ENCODE results near the gene ABHD14A.
"Not testable (repeated sequence)": the region's sequence is repeated elsewhere in the genome, so short reads cannot be mapped to it uniquely, and the experiment has no call there.

ABHD14A gene
- long read RNA-seq, transcript ABHD14A-201 (5 exons, 1,062 nt), result major isoform, 22 of 24 reads
- long read RNA-seq, partial matches to known transcripts, result 0 of 24 reads
- long read RNA-seq, other reads (novel, unspliced or antisense), result 2 of 24 reads

DNA sequence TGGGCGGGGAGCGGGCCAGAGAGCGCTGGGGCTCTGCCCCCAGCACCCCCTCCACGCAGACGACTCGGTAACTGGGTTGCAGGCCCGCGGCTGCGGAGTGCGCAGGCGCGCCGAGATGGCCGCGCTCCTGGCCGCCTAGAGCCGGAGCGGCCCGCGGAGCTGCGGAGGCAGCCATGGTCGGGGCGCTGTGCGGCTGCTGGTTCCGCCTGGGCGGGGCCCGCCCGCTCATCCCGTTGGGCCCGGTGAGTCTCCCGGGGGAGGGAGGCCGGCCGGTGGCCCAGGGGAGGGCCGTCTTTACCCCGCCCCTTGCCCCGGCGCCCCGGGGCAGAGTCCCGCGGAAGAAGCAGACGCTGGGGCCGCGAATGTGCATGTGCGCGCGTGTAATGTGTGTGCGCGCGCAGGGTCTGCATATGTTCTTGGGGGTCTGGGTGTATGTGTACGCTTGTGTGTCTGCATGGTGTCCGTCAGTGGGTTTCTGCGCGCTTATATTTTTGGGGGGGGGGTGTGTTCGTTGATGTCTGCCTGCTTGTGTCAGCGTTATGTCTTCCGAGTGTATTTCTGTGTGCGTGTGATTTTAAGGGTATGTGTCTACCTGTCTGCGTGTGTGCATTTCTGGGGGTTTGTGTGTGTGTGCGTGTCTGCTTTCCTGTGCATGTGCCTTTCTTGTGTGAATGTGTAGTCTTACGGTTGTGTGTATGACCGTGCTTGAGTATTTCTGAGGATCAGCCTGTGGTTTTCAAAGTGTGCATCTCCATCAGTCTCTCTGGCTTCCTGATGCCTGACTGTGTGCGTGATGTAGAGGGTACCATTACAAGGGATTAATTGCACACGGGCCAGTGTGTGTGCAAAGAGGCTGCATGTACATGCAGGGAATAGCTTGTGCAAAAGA, at the start of gene ABHD14A:
Gene ABHD14A, plus strand, starts transcription at position 102 of the 889 bp plus-strand sequence. Its CDS starts 72 bp downstream, at position 174.
- Histone ChIP-seq H3K27me3 (ENCODE audit: insufficient read depth, poor library complexity, severe bottlenecking) (no peaks in the 10 kb centered on the region), H3K27ac (replicated peaks) (peak within 1 kb of the TSS; percentile 82), H3K4me3 (replicated peaks; ENCODE audit: insufficient read depth, low read length) (peak within 1 kb of the TSS; percentile 81)
- DNase-seq (ENCODE audit: low read depth in 1 of 2, low spot score in 1 of 2), result peak; percentile 59 to 79
- TF ChIP-seq SPI1 (IDR thresholded peaks at IDR 0.05; ENCODE audit: borderline replicate concordance, low read depth), result no peak
- peak; percentile 44 for TF ChIP-seq POLR2AphosphoS5 (IDR thresholded peaks at IDR 0.05; ENCODE audit: low read depth)

DNA sequence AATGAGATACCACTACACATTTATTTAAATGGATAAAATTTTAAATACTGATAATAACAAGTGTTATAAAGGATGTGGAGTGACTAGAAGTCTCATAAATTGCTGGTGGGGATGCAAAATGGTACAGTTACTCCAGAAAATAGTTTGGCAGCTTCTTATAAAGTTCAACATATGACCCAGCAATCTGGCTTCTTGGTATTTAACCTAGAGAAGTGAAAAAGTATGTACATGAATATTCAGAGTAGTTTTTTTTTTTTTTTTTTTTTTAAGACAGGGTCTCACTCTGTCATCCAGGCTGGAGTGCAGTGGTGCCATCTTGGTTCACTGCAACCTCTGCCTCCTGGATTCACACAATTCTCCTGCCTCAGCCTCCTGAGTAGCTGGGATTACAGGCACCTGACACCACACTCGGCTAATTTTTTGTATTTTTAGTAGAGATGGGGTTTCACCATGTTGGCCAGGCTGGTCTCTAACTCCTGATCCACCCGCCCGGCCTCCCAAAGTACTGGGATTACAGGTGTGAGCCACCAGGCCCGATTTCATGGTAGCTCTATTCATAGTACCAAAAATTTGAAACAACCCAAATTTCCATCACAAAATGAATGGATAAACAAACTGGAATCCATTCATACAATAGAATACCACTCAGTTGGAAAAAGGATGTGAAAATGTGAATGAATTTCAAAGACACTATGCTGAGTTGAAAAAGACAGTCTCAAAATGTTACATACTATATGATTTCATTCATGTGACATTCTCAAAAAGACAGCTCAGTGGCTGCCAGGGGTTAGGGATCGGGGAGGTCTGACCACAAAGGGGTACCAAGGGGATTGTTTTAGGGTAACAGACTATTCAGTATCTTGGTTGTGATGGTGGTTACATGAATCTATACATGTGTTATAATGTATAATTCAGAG, 47.5 kb upstream of the ABHD14A start:
- H3K27me3 ChIP-seq (ENCODE audit: insufficient read depth, poor library complexity, severe bottlenecking), result no peaks in the 10 kb centered on the region
- TF ChIP-seq, protein P1, sequence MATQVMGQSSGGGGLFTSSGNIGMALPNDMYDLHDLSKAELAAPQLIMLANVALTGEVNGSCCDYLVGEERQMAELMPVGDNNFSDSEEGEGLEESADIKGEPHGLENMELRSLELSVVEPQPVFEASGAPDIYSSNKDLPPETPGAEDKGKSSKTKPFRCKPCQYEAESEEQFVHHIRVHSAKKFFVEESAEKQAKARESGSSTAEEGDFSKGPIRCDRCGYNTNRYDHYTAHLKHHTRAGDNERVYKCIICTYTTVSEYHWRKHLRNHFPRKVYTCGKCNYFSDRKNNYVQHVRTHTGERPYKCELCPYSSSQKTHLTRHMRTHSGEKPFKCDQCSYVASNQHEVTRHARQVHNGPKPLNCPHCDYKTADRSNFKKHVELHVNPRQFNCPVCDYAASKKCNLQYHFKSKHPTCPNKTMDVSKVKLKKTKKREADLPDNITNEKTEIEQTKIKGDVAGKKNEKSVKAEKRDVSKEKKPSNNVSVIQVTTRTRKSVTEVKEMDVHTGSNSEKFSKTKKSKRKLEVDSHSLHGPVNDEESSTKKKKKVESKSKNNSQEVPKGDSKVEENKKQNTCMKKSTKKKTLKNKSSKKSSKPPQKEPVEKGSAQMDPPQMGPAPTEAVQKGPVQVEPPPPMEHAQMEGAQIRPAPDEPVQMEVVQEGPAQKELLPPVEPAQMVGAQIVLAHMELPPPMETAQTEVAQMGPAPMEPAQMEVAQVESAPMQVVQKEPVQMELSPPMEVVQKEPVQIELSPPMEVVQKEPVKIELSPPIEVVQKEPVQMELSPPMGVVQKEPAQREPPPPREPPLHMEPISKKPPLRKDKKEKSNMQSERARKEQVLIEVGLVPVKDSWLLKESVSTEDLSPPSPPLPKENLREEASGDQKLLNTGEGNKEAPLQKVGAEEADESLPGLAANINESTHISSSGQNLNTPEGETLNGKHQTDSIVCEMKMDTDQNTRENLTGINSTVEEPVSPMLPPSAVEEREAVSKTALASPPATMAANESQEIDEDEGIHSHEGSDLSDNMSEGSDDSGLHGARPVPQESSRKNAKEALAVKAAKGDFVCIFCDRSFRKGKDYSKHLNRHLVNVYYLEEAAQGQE (IDR thresholded peaks at IDR 0.05; ENCODE audit: insufficient replicate concordance, low read depth), result no peak
- no peak for TF ChIP-seq SPI1 (IDR thresholded peaks at IDR 0.05; ENCODE audit: borderline replicate concordance, low read depth)
- TF ChIP-seq POLR2AphosphoS5 (IDR thresholded peaks at IDR 0.05; ENCODE audit: low read depth), result no peak
- TF ChIP-seq GABPA (IDR thresholded peaks at IDR 0.05; ENCODE audit: low read depth), result no peak
- TF ChIP-seq, protein P2, sequence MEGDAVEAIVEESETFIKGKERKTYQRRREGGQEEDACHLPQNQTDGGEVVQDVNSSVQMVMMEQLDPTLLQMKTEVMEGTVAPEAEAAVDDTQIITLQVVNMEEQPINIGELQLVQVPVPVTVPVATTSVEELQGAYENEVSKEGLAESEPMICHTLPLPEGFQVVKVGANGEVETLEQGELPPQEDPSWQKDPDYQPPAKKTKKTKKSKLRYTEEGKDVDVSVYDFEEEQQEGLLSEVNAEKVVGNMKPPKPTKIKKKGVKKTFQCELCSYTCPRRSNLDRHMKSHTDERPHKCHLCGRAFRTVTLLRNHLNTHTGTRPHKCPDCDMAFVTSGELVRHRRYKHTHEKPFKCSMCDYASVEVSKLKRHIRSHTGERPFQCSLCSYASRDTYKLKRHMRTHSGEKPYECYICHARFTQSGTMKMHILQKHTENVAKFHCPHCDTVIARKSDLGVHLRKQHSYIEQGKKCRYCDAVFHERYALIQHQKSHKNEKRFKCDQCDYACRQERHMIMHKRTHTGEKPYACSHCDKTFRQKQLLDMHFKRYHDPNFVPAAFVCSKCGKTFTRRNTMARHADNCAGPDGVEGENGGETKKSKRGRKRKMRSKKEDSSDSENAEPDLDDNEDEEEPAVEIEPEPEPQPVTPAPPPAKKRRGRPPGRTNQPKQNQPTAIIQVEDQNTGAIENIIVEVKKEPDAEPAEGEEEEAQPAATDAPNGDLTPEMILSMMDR (IDR thresholded peaks at IDR 0.05; ENCODE audit: insufficient read depth, low read length), result no peak
- DNase-seq (ENCODE audit: low read depth in 1 of 2, low spot score in 1 of 2), result no peak

DNA sequence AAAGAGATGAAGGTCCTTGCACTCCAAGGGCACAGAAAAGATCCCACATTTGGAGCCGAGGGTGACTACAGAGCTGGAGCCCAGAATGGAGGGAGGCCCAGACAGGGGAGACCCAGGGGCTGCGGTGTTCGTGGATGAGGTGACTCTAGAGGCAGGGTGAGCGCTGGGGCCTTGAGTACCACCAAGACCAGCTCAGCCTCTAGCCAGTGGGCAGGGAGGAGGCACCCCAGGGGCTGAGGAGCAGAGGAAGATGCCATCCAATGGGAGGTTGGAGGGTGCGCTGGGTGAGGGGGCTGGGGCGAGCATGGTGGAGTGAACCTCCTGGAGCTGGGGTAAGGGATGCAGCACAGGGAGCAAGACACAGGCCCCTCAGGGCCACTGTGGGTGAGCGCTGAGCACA, 46.4 kb upstream of the ABHD14A start:
- no peak for DNase-seq (ENCODE audit: low read depth in 1 of 2, low spot score in 1 of 2)
- TF ChIP-seq POLR2AphosphoS5 (IDR thresholded peaks at IDR 0.05; ENCODE audit: low read depth) (no peak), GABPA (IDR thresholded peaks at IDR 0.05; ENCODE audit: low read depth) (no peak), SPI1 (IDR thresholded peaks at IDR 0.05; ENCODE audit: borderline replicate concordance, low read depth) (no peak)
- TF ChIP-seq, protein P2 (IDR thresholded peaks at IDR 0.05; ENCODE audit: insufficient read depth, low read length), result no peak
- TF ChIP-seq, protein P1 (IDR thresholded peaks at IDR 0.05; ENCODE audit: insufficient replicate concordance, low read depth), result no peak
- Histone ChIP-seq H3K27me3 (ENCODE audit: insufficient read depth, poor library complexity, severe bottlenecking) (no peaks in the 10 kb centered on the region), H3K27ac (replicated peaks) (no peak overlapping the region), H3K4me3 (replicated peaks; ENCODE audit: insufficient read depth, low read length) (no peak overlapping the region)

More for the DNA sequence above, 47.5 kb upstream of the ABHD14A start:
- Histone ChIP-seq H3K27ac (replicated peaks) (no peak overlapping the region), H3K4me3 (replicated peaks; ENCODE audit: insufficient read depth, low read length) (no peak overlapping the region)

DNA sequence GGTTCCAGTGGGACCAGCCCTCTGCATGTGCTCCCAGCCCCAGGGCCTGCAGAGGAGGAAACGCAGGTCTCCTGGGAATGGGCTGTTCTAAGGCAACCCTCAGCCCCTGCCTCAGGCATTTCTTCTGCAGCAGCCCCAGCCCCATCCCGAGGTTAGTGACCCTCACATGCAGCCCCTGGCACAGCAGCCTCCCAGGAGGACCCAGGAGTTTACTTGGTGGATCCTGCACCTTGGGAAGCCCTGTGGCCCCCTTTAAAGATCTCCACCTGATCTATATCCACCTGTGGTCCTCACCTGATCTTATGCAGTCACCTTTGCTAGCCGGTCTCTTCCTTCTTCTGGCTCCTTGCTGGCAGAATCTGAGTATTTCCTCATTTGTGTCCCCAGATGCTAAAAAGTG, 45.9 kb upstream of the ABHD14A start:
- DNase-seq (ENCODE audit: low read depth in 1 of 2, low spot score in 1 of 2); H3K4me3 ChIP-seq (replicated peaks; ENCODE audit: insufficient read depth, low read length); H3K27ac ChIP-seq (replicated peaks); H3K27me3 ChIP-seq (ENCODE audit: insufficient read depth, poor library complexity, severe bottlenecking): not testable (repeated sequence)

All from HL-60 (cell line).